ENCODE measurements around the gene STOM. TPM values are rescaled to one million over a fixed set of nuclear protein-coding genes. Genes with fewer than 3 reads are reported as not detected.
A peak's percentile ranks its signal among the peaks of the same experiment; 100 is the strongest.

Gene STOM
- total RNA-seq, 1 experiment from 2014 or later: 5.5 TPM

DNA sequence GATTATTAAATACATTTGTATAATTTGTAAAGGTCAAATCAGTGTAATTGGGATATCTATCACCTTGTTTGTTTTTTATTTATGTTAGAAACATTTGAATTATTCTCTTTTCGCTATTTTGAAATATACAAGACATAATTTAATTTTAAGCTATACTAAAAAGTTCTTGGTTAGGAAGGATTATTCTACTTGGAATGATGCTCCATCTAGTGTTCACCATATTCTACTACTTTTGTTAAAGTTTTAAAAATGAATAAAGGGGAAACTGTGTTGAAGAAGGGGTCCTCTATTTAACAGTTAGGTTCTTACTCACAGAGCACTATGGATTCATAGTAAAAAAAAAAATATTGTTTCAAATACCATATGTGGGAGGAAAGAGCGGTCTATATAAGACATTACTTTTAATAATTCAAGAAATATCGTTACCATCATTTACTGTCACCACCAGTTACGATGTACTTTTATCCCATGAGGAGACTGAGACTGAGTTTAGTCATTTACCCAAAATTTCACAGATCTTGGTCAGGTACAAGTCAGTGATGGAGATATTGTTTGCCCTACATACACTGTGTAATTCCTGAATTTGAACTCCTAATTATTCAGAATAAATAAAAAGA is 6.3 kb upstream of the STOM start:
- H3K4me2 ChIP-seq (ENCODE audit: low read length): no peak overlapping the region
- no peaks in the 10 kb centered on the region for H4K20me1 ChIP-seq (ENCODE audit: low read length)
- no peaks in the 10 kb centered on the region for H3K27me3 ChIP-seq (ENCODE audit: low read length)
- H3K9ac ChIP-seq (ENCODE audit: low read length): no peak overlapping the region
- ATAC-seq (no peak), DNase-seq (peak; percentile 34)
- CTCF ChIA-PET: interaction anchor here (0.5 to 2.1 kb wide), 9 partner anchors 23 to 752 kb away, joined by 3 to 10 read pairs (median 4); no protein-coding TSS in a partner anchor
- peaks cover 38% of the 10 kb centered on the region for H3K4me1 ChIP-seq (ENCODE audit: insufficient read depth, low read length)
- H3K27ac ChIP-seq (ENCODE audit: low read length): no peak overlapping the region
- H3F3A ChIP-seq (ENCODE audit: low read length, unreplicated experiment): no peaks in the 10 kb centered on the region
- no peaks in the 10 kb centered on the region for H3K36me3 ChIP-seq (ENCODE audit: low read depth, low read length)
- H3K79me2 ChIP-seq (ENCODE audit: low read length): no peaks in the 10 kb centered on the region
- POLR2A ChIA-PET (ENCODE audit: unreplicated experiment): no interaction called here
- TF ChIP-seq EZH2 (IDR thresholded peaks at IDR 0.05; ENCODE audit: low read length, unreplicated experiment): no peak
- TF ChIP-seq, protein P1, sequence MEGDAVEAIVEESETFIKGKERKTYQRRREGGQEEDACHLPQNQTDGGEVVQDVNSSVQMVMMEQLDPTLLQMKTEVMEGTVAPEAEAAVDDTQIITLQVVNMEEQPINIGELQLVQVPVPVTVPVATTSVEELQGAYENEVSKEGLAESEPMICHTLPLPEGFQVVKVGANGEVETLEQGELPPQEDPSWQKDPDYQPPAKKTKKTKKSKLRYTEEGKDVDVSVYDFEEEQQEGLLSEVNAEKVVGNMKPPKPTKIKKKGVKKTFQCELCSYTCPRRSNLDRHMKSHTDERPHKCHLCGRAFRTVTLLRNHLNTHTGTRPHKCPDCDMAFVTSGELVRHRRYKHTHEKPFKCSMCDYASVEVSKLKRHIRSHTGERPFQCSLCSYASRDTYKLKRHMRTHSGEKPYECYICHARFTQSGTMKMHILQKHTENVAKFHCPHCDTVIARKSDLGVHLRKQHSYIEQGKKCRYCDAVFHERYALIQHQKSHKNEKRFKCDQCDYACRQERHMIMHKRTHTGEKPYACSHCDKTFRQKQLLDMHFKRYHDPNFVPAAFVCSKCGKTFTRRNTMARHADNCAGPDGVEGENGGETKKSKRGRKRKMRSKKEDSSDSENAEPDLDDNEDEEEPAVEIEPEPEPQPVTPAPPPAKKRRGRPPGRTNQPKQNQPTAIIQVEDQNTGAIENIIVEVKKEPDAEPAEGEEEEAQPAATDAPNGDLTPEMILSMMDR (conservative IDR thresholded peaks at IDR 0.05; ENCODE audit: low read depth, low read length): peak; percentile 66
- no TSS peak for BruUV-seq (replicated peaks)
- H3K4me3 ChIP-seq (ENCODE audit: low read length): no peak overlapping the region
- intact Hi-C loops (cut with micrococcal nuclease): loop anchor here (1.0 to 2.0 kb wide), 4 partner anchors 24 to 163 kb away; no protein-coding TSS in a partner anchor
- H3K9me3 ChIP-seq (ENCODE audit: low read length): no peaks in the 10 kb centered on the region
- H3K9me2 ChIP-seq (replicated peaks; ENCODE audit: low read length): no peaks in the 10 kb centered on the region
- no peak overlapping the region for H2AFZ ChIP-seq (ENCODE audit: low read length)

DNA sequence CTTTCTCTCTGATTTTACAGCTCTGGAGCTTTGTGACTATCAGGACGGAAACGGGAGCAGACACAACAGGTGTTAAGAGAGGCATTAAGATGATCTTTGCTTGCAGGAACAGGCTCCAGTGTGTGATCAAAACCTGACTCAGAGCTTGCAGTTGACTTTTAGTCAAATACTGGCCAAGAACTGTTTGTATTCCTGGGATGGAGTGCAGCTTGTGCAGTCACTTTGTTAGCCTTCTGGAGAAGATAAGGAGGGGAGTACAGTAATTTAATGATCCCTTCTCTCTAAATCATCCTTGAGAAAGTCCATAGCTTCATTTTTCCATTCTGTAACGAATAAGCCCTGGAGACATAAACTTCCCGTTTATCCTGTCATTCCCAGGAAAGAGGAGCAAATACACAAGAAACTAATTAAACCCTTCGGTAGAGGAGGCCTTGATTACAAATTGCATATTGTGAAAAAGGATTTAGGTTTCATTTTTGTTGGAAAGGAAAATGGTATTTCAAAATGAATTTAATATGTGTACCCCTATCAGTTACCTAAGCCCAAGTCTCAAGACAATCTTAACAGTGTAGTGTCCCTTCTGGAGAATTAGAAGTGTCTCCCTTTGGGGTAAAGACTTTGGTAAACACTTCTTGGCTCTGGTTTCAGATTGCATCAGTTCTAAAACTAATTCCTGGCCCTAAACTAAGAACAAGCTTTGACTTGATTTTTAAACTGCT is 3.1 kb upstream of the STOM start:
- Histone ChIP-seq H3K79me2 (ENCODE audit: low read length) (no peaks in the 10 kb centered on the region), H3K4me1 (ENCODE audit: insufficient read depth, low read length) (peaks cover 38% of the 10 kb centered on the region), H3F3A (ENCODE audit: low read length, unreplicated experiment) (no peaks in the 10 kb centered on the region), H3K4me3 (ENCODE audit: low read length) (peak overlapping the region; percentile 47), H3K27ac (ENCODE audit: low read length) (peak overlapping the region; percentile 87), H3K4me2 (ENCODE audit: low read length) (peak overlapping the region; percentile 66), H3K9me2 (replicated peaks; ENCODE audit: low read length) (no peaks in the 10 kb centered on the region), H3K9me3 (ENCODE audit: low read length) (no peaks in the 10 kb centered on the region), H3K36me3 (ENCODE audit: low read depth, low read length) (no peaks in the 10 kb centered on the region), H4K20me1 (ENCODE audit: low read length) (no peaks in the 10 kb centered on the region), H2AFZ (ENCODE audit: low read length) (peak overlapping the region; percentile 46; the same call in 1 of the 2 replicates), H3K9ac (ENCODE audit: low read length) (peak overlapping the region; percentile 32; the same call in 1 of the 2 replicates), H3K27me3 (ENCODE audit: low read length) (no peaks in the 10 kb centered on the region)
- POLR2A ChIA-PET (ENCODE audit: unreplicated experiment): interaction anchor here (0.6 kb wide), 1 partner anchor 11 kb away, joined by 3 read pairs; no protein-coding TSS in a partner anchor
- DNase-seq (peak; percentile 76), ATAC-seq (peak; percentile 82)
- CTCF ChIA-PET: no interaction called here
- TF ChIP-seq EZH2phosphoT487 (IDR thresholded peaks at IDR 0.05; ENCODE audit: borderline replicate concordance, low read length): no peak
- TF ChIP-seq, protein P1 (conservative IDR thresholded peaks at IDR 0.05; ENCODE audit: low read depth, low read length): no peak
- TF ChIP-seq EZH2 (IDR thresholded peaks at IDR 0.05; ENCODE audit: low read length, unreplicated experiment): no peak
- BruUV-seq (replicated peaks): no TSS peak
- intact Hi-C loops (cut with micrococcal nuclease): loop anchor here (2.0 kb wide), 1 partner anchor 16 kb away; no protein-coding TSS in a partner anchor
